HCT116 (cell line): ENCODE results near the gene PAGE5.

ENCODE experiments used
- EZH2 ChIP-seq: fragments of 200-600 bp; sonication (generic); IDR thresholded peaks from 2 replicates; pipeline ENCODE4 v1.6.1; 2017; ENCODE audit warnings: antibody characterized with exemption, mixed run types
- EZH2phosphoT487 ChIP-seq: fragments of 200-600 bp; IDR thresholded peaks from 2 replicates; pipeline ENCODE4 v1.6.1; 2018; ENCODE audit warnings: antibody characterized with exemption, borderline replicate concordance
- POLR2A ChIP-seq: IDR thresholded peaks from 2 replicates; pipeline ENCODE4 v1.7.0; 2011; ENCODE audit warnings: borderline replicate concordance; ENCODE audit not compliant: insufficient read depth, insufficient read length; ENCODE audit errors: extremely low read depth
- RAD21 ChIP-seq: IDR thresholded peaks from 2 replicates; pipeline ENCODE4 v1.6.1; 2012; ENCODE audit warnings: low read depth, mild to moderate bottlenecking
- SIN3A ChIP-seq: IDR thresholded peaks from 2 replicates; pipeline ENCODE4 v1.6.1; 2012; ENCODE audit warnings: low read depth
- TF ChIP-seq, protein P1 (sequence below), 3 experiments: fragments of 200-600 bp in 1 of 3; sonication (generic) in 1 of 3; IDR thresholded peaks in 2 of 3; conservative IDR thresholded peaks in 1 of 3; 2 replicates each; pipeline ENCODE4 v1.5.1; 2012 to 2017; ENCODE audit warnings: low read depth in 2 of 3, low read length in 2 of 3, antibody characterized with exemption in 1 of 3, borderline replicate concordance in 1 of 3, control low read depth in 1 of 3, mild to moderate bottlenecking in 1 of 3, mixed read lengths in 1 of 3, mixed run types in 1 of 3, moderate library complexity in 1 of 3; ENCODE audit not compliant: insufficient read depth in 1 of 3
- TF ChIP-seq, protein P2 (sequence below): IDR thresholded peaks from 2 replicates; pipeline ENCODE4 v1.6.1; 2011; ENCODE audit warnings: mild to moderate bottlenecking, low read length, moderate library complexity; ENCODE audit not compliant: insufficient replicate concordance; ENCODE audit errors: extremely low read depth
- TF ChIP-seq, protein P3 (sequence below): IDR thresholded peaks from 2 replicates; pipeline ENCODE4 v1.6.1; 2012

DNA sequence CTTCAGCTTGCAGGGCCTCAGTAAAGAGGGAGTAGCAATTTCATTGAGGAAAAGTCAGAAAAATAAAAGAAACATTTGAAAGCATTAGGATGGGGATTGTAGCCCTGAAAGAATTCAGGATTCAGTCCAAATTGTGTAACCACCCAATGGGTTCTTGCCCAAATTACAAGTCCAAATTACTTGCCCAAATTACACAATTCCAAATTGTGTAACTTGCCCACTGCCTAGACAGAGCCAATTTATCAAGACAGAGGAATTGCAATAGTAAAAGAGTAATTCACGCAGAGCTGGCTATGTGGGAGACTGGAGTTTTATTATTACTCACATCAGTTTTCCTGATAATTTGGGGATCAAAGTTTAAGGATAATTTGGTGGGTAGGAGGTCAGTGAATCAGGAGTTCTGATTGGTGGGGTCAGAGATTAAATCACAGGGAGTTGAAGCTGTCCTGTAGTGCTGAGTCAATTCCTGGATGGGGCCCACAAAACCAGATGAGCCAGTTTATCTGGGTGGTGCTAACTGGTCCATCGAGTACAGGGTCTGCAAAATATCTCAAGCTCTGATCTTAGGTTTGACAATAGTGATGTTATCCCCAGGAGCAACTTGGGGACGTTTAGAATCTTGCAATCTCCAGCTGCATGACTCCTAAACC is 18.1 kb upstream of the PAGE5 start:
- TF ChIP-seq, protein P1, sequence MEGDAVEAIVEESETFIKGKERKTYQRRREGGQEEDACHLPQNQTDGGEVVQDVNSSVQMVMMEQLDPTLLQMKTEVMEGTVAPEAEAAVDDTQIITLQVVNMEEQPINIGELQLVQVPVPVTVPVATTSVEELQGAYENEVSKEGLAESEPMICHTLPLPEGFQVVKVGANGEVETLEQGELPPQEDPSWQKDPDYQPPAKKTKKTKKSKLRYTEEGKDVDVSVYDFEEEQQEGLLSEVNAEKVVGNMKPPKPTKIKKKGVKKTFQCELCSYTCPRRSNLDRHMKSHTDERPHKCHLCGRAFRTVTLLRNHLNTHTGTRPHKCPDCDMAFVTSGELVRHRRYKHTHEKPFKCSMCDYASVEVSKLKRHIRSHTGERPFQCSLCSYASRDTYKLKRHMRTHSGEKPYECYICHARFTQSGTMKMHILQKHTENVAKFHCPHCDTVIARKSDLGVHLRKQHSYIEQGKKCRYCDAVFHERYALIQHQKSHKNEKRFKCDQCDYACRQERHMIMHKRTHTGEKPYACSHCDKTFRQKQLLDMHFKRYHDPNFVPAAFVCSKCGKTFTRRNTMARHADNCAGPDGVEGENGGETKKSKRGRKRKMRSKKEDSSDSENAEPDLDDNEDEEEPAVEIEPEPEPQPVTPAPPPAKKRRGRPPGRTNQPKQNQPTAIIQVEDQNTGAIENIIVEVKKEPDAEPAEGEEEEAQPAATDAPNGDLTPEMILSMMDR (IDR thresholded peaks at IDR 0.05 in 2 of 3, conservative IDR thresholded peaks at IDR 0.05 in 1 of 3; ENCODE audit: borderline replicate concordance in 1 of 3, insufficient read depth in 1 of 3, low read depth in 2 of 3, low read length in 2 of 3): no peak
- TF ChIP-seq EZH2phosphoT487 (no peak), POLR2A (no peak), RAD21 (no peak), SIN3A (no peak), EZH2 (no peak)
- TF ChIP-seq, protein P2, sequence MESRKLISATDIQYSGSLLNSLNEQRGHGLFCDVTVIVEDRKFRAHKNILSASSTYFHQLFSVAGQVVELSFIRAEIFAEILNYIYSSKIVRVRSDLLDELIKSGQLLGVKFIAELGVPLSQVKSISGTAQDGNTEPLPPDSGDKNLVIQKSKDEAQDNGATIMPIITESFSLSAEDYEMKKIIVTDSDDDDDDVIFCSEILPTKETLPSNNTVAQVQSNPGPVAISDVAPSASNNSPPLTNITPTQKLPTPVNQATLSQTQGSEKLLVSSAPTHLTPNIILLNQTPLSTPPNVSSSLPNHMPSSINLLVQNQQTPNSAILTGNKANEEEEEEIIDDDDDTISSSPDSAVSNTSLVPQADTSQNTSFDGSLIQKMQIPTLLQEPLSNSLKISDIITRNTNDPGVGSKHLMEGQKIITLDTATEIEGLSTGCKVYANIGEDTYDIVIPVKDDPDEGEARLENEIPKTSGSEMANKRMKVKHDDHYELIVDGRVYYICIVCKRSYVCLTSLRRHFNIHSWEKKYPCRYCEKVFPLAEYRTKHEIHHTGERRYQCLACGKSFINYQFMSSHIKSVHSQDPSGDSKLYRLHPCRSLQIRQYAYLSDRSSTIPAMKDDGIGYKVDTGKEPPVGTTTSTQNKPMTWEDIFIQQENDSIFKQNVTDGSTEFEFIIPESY: no peak
- TF ChIP-seq, protein P3, sequence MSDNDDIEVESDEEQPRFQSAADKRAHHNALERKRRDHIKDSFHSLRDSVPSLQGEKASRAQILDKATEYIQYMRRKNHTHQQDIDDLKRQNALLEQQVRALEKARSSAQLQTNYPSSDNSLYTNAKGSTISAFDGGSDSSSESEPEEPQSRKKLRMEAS: no peak
